Heart left ventricle (tissue), 13 donors: ENCODE results near the gene MYO5A.

Experiments used
- POLR2A ChIP-seq, 2 donors: fragments of 450-650 bp; IDR thresholded peaks; one replicate each; pipeline ENCODE4 v1.6.1; 2017; ENCODE audit warnings: antibody characterized with exemption in 2 of 2, mild to moderate bottlenecking in 2 of 2, moderate library complexity in 2 of 2
- TF ChIP-seq, protein P1 (sequence below), 12 donors: fragments of 200-600 bp; sonication (generic) in 4 of 12; IDR thresholded peaks; one replicate each; pipeline versions ENCODE4 v1.5.0 to v1.8.0; 2018 to 2022; ENCODE audit warnings: antibody characterized with exemption in 12 of 12, mild to moderate bottlenecking in 5 of 12
- donor health status: ischemic (EF 13 %, LVEDD 7.1; RV severe dilation, severe dysfunction).
- donor health status: DM: no; HTN: yes; CAD: no.
- donor health status: DM: no; HTN: no; CAD: no.
- donor health status: ischemic (EF 25% LVEDD 6.9; RV normal size, moderate dysfunction).
- donor health status: ischemic (EF 25% LVEDD 5.7; RV mildly dilated, moderate dysfunction).
- donor health status: ischemic (EF 35%, LVEDD 5.7; RV mildly dilated, moderate dysfunction).
- donor health status: nonischemic (EF 11% LVEDD 7.7; RV severe dilation, severe dysfunction).
- donor health status: DM: yes; HTN: yes; CAD: no.
- donor health status: PGD.
- donor health status: ischemic (EF 29% LVEDD 5.4; RV normal size, mild dysfunction).
- donor health status: nonischemic (EF 23%, LVEDD 6.1; RV moderate dilation, normal function).

DNA sequence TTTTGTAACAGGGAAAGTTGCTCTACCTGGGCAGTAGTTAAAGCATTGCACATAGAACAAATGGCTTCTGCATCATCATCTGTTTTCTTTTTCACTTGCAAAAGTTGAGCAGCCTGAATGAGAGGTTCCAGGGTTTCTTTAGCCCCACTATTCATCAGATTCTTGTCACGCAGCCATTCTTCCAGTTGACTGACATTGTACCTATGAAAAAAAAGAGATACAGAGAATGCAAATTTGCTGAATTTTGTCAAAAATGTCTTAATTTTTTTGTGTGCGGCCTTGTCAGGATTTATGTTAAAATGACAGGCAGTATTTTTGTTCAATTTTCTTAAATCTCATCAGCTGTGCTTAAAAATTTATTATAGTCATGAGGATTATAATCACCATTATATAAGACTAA lies 211.7 kb downstream of the MYO5A start:
- TF ChIP-seq, protein P1, sequence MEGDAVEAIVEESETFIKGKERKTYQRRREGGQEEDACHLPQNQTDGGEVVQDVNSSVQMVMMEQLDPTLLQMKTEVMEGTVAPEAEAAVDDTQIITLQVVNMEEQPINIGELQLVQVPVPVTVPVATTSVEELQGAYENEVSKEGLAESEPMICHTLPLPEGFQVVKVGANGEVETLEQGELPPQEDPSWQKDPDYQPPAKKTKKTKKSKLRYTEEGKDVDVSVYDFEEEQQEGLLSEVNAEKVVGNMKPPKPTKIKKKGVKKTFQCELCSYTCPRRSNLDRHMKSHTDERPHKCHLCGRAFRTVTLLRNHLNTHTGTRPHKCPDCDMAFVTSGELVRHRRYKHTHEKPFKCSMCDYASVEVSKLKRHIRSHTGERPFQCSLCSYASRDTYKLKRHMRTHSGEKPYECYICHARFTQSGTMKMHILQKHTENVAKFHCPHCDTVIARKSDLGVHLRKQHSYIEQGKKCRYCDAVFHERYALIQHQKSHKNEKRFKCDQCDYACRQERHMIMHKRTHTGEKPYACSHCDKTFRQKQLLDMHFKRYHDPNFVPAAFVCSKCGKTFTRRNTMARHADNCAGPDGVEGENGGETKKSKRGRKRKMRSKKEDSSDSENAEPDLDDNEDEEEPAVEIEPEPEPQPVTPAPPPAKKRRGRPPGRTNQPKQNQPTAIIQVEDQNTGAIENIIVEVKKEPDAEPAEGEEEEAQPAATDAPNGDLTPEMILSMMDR (IDR thresholded peaks at IDR 0.05) = no peak
- no peak for TF ChIP-seq POLR2A (IDR thresholded peaks at IDR 0.05)
